HEK293T (cell line): ENCODE measurements around the gene CACNA1C.
A peak's percentile ranks its signal among the peaks of the same experiment; 100 is the strongest.
"Not testable (repeated sequence)": the region's sequence is repeated elsewhere in the genome, so short reads cannot be mapped to it uniquely, and the experiment has no call there.

Experiments used
- CTCF ChIA-PET: fragments of 350-600 bp; formaldehyde crosslinking; extraction: SDS; loops from one replicate; lab custom pipeline; 2021; ENCODE audit warnings: antibody characterized with exemption, inconsistent platforms; lab: Yijun Ruan, JAX
- POLR2A ChIA-PET: fragments of 350-600 bp; formaldehyde crosslinking; extraction: SDS; loops from one replicate; lab custom pipeline; 2020; ENCODE audit warnings: antibody characterized with exemption, inconsistent platforms; lab: Yijun Ruan, JAX
- DNase-seq: peaks from one replicate; pipeline ENCODE4 v3.0.0; 2012; ENCODE audit warnings: mixed read lengths; ENCODE audit errors: extremely low spot score
- ARNT ChIP-seq: fragments of 450-650 bp; IDR thresholded peaks from 2 replicates; pipeline ENCODE4 v1.6.1; 2017; ENCODE audit warnings: mild to moderate bottlenecking
- BHLHE40 ChIP-seq: fragments of 450-650 bp; IDR thresholded peaks from 2 replicates; pipeline ENCODE4 v1.6.1; 2016; ENCODE audit warnings: mild to moderate bottlenecking, moderate library complexity, borderline replicate concordance
- CTBP1 ChIP-seq: fragments of 450-650 bp; IDR thresholded peaks from 2 replicates; pipeline ENCODE4 v1.6.1; 2016; ENCODE audit warnings: borderline replicate concordance
- ELF4 ChIP-seq: fragments of 450-650 bp; IDR thresholded peaks from 2 replicates; pipeline ENCODE4 v1.6.1; 2017; ENCODE audit warnings: antibody characterized with exemption
- FOXA1 ChIP-seq: fragments of 450-650 bp; IDR thresholded peaks from 2 replicates; pipeline ENCODE4 v1.6.1; 2016; ENCODE audit warnings: mild to moderate bottlenecking
- FOXK2 ChIP-seq: fragments of 450-650 bp; IDR thresholded peaks from 2 replicates; pipeline ENCODE4 v1.6.1; 2016; ENCODE audit warnings: mild to moderate bottlenecking
- FOXM1 ChIP-seq: fragments of 450-650 bp; IDR thresholded peaks from 2 replicates; pipeline ENCODE4 v1.6.1; 2017; ENCODE audit warnings: mild to moderate bottlenecking, borderline replicate concordance
- HDGF ChIP-seq: fragments of 450-650 bp; IDR thresholded peaks from 2 replicates; pipeline ENCODE4 v1.6.1; 2017; ENCODE audit warnings: antibody characterized with exemption, borderline replicate concordance
- L3MBTL2 ChIP-seq: fragments of 450-650 bp; conservative IDR thresholded peaks from 2 replicates; pipeline ENCODE4 v1.6.1; 2016; ENCODE audit warnings: mild to moderate bottlenecking
- LEF1 ChIP-seq: fragments of 450-650 bp; IDR thresholded peaks from 2 replicates; pipeline ENCODE4 v1.6.1; 2017; ENCODE audit warnings: mild to moderate bottlenecking, borderline replicate concordance
- NFRKB ChIP-seq: fragments of 450-650 bp; IDR thresholded peaks from 2 replicates; pipeline ENCODE4 v1.6.1; 2016; ENCODE audit warnings: mild to moderate bottlenecking, moderate library complexity
- SP1 ChIP-seq: fragments of 450-650 bp; IDR thresholded peaks from 2 replicates; pipeline ENCODE4 v1.6.1; 2017
- SUZ12 ChIP-seq: fragments of 450-650 bp; IDR thresholded peaks from 2 replicates; pipeline ENCODE4 v1.6.1; 2016; ENCODE audit warnings: mild to moderate bottlenecking
- TARDBP ChIP-seq: fragments of 450-650 bp; IDR thresholded peaks from 2 replicates; pipeline ENCODE4 v1.6.1; 2016
- ZNF384 ChIP-seq: fragments of 450-650 bp; IDR thresholded peaks from 2 replicates; pipeline ENCODE4 v1.6.1; 2016
- TF ChIP-seq, protein P1 (sequence below): fragments of 450-650 bp; IDR thresholded peaks from 2 replicates; pipeline ENCODE4 v1.6.1; 2016

Gene CACNA1C

DNA sequence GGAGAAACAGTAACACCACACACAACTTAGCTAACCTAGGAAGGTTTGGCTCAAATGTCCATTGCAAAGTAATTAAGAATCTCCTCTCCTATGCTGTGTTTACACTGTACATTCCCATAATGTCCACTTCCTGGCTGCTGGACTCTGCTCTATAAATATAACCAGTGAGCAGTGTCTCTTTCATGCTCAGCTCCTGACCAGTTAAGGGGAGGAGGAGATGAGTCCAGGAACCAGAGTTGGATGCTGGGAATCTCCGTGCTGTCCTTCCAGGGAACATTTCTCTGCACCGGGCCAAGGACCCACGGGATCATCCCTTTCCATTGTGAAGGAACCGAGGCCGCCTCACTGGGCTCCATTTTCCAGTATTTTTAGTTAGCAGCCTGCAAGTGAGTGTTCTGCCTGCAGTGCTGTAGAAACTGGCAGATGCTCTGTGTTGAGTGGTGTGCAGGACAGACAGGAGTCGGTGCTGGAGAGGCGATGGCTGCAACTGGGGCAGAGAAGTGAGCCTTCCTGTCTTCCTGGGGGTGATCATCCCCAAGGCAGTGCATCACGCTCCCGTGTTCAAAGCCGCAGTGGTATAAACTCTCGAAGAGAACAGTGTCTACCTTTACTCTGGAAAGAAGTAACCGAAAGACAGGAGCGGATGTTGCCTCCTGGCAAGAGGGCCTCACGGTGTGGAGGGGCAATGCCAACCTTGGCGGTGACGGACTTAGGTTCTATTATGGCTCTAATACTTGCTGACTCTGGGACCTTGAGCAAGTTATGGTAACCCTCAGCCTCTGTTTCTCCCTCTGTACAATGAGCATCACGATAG lies 195.5 kb downstream of the CACNA1C start:
- DNase-seq, result no peak
- POLR2A ChIA-PET, result no interaction called here
- TF ChIP-seq FOXM1 (no peak), L3MBTL2 (no peak), CTBP1 (no peak), FOXA1 (no peak), SUZ12 (no peak), ELF4 (no peak), HDGF (no peak), SP1 (no peak), LEF1 (no peak), FOXK2 (no peak), TARDBP (no peak), ARNT (no peak), ZNF384 (no peak), NFRKB (no peak)
- TF ChIP-seq, protein P1, sequence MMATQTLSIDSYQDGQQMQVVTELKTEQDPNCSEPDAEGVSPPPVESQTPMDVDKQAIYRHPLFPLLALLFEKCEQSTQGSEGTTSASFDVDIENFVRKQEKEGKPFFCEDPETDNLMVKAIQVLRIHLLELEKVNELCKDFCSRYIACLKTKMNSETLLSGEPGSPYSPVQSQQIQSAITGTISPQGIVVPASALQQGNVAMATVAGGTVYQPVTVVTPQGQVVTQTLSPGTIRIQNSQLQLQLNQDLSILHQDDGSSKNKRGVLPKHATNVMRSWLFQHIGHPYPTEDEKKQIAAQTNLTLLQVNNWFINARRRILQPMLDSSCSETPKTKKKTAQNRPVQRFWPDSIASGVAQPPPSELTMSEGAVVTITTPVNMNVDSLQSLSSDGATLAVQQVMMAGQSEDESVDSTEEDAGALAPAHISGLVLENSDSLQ, result no peak
- CTCF ChIA-PET, result no interaction called here

GRCh38 chr12:2248901-2249381 lies 196.2 kb downstream of the CACNA1C start:
- DNase-seq, result no peak
- POLR2A ChIA-PET, result no interaction called here
- CTCF ChIA-PET, result no interaction called here
- no peak for TF ChIP-seq NFRKB
- no peak for TF ChIP-seq BHLHE40
- no peak for TF ChIP-seq FOXA1
- no peak for TF ChIP-seq ZNF384

DNA sequence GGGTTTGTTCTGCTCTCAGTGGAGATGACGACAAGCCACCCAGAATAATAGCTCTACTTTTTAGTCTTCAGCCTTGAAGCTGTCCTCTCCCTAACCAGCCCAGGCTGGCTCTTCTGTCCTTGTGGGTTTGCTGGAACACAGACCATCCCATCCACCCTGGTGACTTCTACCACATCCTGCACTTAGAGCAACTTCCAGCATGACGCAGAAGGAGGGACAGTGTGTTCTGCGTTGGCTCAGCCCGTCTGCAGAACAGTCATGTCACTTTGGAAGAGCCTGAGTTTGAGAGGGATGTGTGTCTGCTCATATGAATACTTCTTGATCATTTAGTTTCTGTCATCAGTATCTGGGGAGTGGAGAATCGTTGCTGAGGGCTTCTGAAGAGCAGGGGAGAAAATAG lies 198.0 kb downstream of the CACNA1C start:
- no peak for DNase-seq
- TF ChIP-seq, protein P1, result no peak
- TF ChIP-seq SUZ12 (no peak), CTBP1 (no peak), BHLHE40 (no peak), NFRKB (no peak), TARDBP (no peak), HDGF (no peak), L3MBTL2 (no peak), LEF1 (no peak), ZNF384 (no peak), ELF4 (no peak), ARNT (no peak)
- ChIA-PET POLR2A (no interaction called here), CTCF (no interaction called here)

GRCh38 chr12:2251526-2252209 lies 198.9 kb downstream of the CACNA1C start:
- ChIA-PET CTCF (interaction anchor here (1.5 kb wide), 1 partner anchor 32 kb away, joined by 3 read pairs; no protein-coding TSS in a partner anchor), POLR2A (no interaction called here)
- DNase-seq, result peak; percentile 45
- no peak for TF ChIP-seq ELF4
- no peak for TF ChIP-seq FOXA1
- no peak for TF ChIP-seq LEF1
- TF ChIP-seq NFRKB, result no peak
- TF ChIP-seq, protein P1, result peak; percentile 65
- TF ChIP-seq BHLHE40, result no peak
- no peak for TF ChIP-seq TARDBP
- TF ChIP-seq FOXM1, result no peak
- TF ChIP-seq CTBP1, result peak; percentile 66
- no peak for TF ChIP-seq SP1

GRCh38 chr12:2255311-2255710 lies 202.5 kb downstream of the CACNA1C start:
- CTCF ChIA-PET, result no interaction called here
- DNase-seq, result no peak
- no peak for TF ChIP-seq LEF1
- TF ChIP-seq FOXK2, result no peak
- no peak for TF ChIP-seq BHLHE40
- no peak for TF ChIP-seq SP1
- TF ChIP-seq L3MBTL2, result no peak
- TF ChIP-seq, protein P1, result no peak
- no peak for TF ChIP-seq NFRKB
- no peak for TF ChIP-seq CTBP1
- TF ChIP-seq SUZ12, result no peak
- TF ChIP-seq FOXA1, result no peak
- TF ChIP-seq TARDBP, result no peak
- no peak for TF ChIP-seq ARNT
- no peak for TF ChIP-seq ZNF384
- TF ChIP-seq HDGF, result no peak
- TF ChIP-seq FOXM1, result no peak
- TF ChIP-seq ELF4, result no peak
- POLR2A ChIA-PET, result no interaction called here

DNA sequence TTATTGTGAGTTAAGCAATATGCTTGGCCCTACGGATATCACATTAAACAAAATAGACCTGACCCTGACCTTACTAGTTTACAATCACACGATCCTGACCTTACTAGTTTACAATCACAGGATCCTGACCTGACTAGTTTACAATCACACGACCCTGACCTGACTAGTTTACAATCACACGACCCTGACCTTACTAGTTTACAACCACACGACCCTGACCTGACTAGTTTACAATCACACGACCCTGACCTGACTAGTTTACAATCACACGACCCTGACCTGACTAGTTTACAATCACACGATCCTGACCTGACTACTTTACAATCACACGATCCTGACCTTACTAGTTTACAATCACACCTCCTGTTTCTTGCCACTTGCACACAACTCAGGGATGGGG lies 202.9 kb downstream of the CACNA1C start:
- DNase-seq, CTCF ChIA-PET, POLR2A ChIA-PET: not testable (repeated sequence)
